ENCODE results near the gene MROH7. TPM values are rescaled to one million over a fixed set of nuclear protein-coding genes. Genes with fewer than 3 reads are reported as not detected.

Gene MROH7
- total and polyA plus RNA-seq, 2 of the 13 experiments (the other 11 are each of a cell fraction or from before 2014, with no cell fraction given) = 0.09 TPM

DNA sequence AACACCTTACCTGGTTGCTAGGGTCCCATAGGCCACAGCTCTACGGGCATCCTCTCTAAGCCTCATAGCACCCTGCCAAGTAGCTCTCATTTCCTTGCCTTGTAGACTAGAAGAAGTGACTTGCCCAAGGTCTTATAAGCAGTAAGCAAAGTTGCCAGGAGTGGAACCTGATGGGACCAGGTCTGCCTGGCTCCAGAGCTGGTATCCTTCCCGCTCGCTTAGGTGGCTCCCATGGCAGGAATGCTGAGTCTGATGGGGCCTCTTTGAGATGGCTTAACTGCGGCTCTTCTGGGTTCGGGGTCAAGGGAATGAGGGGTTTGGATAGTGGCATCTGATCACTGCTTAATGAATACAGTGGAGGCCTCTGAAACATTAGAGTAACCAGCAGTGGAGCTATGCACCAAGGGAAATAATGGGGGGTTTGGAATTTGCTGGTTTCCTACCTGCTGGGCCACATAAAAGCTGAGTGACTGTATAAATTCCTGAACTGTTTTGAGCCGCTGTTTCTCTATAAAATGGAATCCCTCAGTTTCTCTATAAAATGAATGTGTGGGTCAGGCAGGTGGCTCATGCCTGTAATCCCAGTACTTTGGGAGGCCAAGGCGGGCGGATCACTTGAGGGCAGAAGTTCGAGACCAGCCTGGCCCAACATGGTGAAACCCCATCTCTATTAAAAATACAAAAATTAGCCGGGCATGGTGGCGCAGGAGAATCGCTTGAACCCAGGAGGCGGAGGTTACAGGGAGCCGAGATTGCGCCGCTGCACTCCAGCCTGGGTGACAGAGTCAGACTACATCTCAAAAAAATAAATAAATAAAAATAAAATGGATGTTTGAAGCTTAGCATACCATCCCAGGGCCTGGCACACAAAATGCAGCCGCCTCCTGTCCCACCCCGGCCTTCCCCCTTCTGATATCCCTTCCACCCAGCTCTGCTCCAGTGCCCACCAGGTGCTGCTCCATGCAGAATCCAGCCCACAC, 30.7 kb upstream of the MROH7 start:
- H3K9me3 ChIP-seq (ENCODE audit: low read length) = no peaks in the 10 kb centered on the region
- H2AFZ ChIP-seq (ENCODE audit: low read length) = no peak overlapping the region
- ChIA-PET POLR2A (no interaction called here), CTCF (ENCODE audit: low intra/inter-chr PET ratio, low total read pairs) (no interaction called here)
- TF ChIP-seq BRD4 (CRISPR knock-in tag; IDR thresholded peaks at IDR 0.05) (no peak), SIN3A (IDR thresholded peaks at IDR 0.05; ENCODE audit: borderline replicate concordance, low read depth, low read length) (no peak), ZFP91 (CRISPR knock-in tag; IDR thresholded peaks at IDR 0.05; ENCODE audit: borderline replicate concordance) (no peak), NFIC (IDR thresholded peaks at IDR 0.05; ENCODE audit: low read length) (no peak), ZBTB42 (CRISPR knock-in tag; IDR thresholded peaks at IDR 0.05) (no peak), ZNF121 (CRISPR knock-in tag; IDR thresholded peaks at IDR 0.05) (no peak)
- TF ChIP-seq, protein P1, sequence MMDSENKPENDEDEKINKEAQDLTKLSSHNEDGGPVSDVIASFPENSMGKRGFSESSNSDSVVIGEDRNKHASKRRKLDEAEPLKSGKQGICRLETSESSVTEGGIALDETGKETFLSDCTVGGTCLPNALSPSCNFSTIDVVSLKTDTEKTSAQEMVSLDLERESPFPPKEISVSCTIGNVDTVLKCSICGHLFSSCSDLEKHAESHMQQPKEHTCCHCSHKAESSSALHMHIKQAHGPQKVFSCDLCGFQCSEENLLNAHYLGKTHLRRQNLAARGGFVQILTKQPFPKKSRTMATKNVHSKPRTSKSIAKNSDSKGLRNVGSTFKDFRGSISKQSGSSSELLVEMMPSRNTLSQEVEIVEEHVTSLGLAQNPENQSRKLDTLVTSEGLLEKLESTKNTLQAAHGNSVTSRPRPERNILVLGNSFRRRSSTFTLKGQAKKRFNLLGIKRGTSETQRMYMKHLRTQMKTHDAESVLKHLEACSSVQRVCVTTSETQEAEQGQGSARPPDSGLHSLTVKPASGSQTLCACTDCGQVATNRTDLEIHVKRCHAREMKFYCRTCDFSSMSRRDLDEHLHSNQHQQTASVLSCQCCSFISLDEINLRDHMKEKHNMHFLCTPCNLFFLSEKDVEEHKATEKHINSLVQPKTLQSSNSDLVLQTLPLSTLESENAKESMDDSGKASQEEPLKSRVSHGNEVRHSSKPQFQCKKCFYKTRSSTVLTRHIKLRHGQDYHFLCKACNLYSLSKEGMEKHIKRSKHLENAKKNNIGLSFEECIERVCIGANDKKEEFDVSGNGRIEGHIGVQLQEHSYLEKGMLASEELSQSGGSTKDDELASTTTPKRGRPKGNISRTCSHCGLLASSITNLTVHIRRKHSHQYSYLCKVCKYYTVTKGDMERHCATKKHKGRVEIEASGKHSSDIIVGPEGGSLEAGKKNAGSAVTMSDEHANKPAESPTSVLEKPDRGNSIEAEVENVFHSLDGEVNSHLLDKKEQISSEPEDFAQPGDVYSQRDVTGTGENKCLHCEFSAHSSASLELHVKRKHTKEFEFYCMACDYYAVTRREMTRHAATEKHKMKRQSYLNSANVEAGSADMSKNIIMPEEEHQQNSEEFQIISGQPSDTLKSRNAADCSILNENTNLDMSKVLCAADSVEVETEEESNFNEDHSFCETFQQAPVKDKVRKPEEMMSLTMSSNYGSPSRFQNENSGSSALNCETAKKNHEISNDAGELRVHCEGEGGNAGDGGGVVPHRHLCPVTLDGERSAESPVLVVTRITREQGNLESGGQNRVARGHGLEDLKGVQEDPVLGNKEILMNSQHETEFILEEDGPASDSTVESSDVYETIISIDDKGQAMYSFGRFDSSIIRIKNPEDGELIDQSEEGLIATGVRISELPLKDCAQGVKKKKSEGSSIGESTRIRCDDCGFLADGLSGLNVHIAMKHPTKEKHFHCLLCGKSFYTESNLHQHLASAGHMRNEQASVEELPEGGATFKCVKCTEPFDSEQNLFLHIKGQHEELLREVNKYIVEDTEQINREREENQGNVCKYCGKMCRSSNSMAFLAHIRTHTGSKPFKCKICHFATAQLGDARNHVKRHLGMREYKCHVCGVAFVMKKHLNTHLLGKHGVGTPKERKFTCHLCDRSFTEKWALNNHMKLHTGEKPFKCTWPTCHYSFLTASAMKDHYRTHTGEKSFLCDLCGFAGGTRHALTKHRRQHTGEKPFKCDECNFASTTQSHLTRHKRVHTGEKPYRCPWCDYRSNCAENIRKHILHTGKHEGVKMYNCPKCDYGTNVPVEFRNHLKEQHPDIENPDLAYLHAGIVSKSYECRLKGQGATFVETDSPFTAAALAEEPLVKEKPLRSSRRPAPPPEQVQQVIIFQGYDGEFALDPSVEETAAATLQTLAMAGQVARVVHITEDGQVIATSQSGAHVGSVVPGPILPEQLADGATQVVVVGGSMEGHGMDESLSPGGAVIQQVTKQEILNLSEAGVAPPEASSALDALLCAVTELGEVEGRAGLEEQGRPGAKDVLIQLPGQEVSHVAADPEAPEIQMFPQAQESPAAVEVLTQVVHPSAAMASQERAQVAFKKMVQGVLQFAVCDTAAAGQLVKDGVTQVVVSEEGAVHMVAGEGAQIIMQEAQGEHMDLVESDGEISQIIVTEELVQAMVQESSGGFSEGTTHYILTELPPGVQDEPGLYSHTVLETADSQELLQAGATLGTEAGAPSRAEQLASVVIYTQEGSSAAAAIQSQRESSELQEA (CRISPR knock-in tag; IDR thresholded peaks at IDR 0.05; ENCODE audit: not compliant biosample characterization) = no peak
- DNase-seq (ENCODE audit: low spot score) (no peak), ATAC-seq (no peak), FAIRE-seq (no peak)
- H3K36me3 ChIP-seq (replicated peaks in 1 of 2; ENCODE audit: control insufficient read depth in 1 of 2, insufficient read depth in 2 of 2, low read length in 2 of 2) = no peaks in the 10 kb centered on the region
- in situ Hi-C loops (cut with HindIII; ENCODE audit: extremely low pct_ligation_motif_present, low pct_unique_long_range_greater_than_20kb) = no loop called here
- peaks cover 19% of the 10 kb centered on the region for H3K4me1 ChIP-seq (ENCODE audit: insufficient read depth, low read length)
- H3K27me3 ChIP-seq (ENCODE audit: control insufficient read depth in 1 of 2, insufficient read depth in 2 of 2, low read length in 2 of 2) = no peaks in the 10 kb centered on the region
- no peaks in the 10 kb centered on the region for H4K20me1 ChIP-seq (ENCODE audit: insufficient read depth, low read length)
- no TSS peak for BruUV-seq (replicated peaks)
- H3K4me2 ChIP-seq (ENCODE audit: low read depth, low read length) = no peak overlapping the region
- WGBS (ENCODE audit: low lambda C conversion rate) = 92% methylated on average over 16 of the region's 18 CpGs
- no peaks in the 10 kb centered on the region for H3K79me2 ChIP-seq (ENCODE audit: insufficient read depth, low read length)
- no peak overlapping the region for H3K4me3 ChIP-seq (replicated peaks in 1 of 3; ENCODE audit: insufficient read depth in 1 of 3, low read depth in 2 of 3, low read length in 3 of 3)
- no peak overlapping the region for H3K9ac ChIP-seq (ENCODE audit: insufficient read depth, low read depth, low read length)
- intact Hi-C loops (cut with micrococcal nuclease; ENCODE audit: unreplicated experiment) = no loop called here
- no peak overlapping the region for H3K27ac ChIP-seq (ENCODE audit: extremely low read length, insufficient read depth, low read length)

Measured in HepG2 (cell line).